ENCODE measurements around the gene MARVELD2. TPM values are rescaled to one million over a fixed set of nuclear protein-coding genes. Genes with fewer than 3 reads are reported as not detected.

The MARVELD2 gene
- total RNA-seq, 4 donors from 2014 or later: 0.26 to 7.4 (median 0.70) TPM; not detected in 1

DNA sequence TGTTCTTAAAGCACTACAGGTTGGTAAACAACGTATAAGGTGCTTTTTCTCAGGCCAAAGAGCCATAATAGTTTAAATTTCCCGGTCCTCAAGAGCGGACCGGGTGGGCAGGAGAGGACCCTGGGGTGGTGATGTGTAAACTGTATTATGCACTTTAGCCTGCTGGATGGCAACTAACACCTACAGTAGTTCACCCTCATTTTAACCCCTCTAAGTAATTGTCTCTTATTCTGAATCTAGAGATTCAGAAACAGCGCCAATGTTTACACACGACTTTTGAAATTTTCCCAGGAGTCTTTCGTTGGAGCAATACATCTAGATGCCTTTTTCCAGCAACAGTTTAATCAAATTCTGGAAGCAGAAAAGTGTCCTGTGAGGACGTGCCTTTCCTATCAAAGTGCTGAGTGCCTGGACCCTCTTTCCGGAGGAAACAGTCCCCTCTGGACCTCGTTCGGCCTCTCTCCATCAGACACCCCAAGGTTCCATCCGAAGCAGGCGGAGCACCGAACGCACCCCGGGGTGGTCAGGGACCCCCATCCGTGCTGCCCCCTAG lies 77.0 kb downstream of the MARVELD2 start:
- DNase-seq: no peak
- Histone ChIP-seq H3K4me1 (peaks cover 0 to 5% of the 10 kb centered on the region in 2 donors), H3K4me3 (peak overlapping the region; percentile 19 to 36), H3K27me3 (peaks cover 0 to 9% of the 10 kb centered on the region in 2 donors), H3K9me3 (no peaks in the 10 kb centered on the region), H3K27ac (no peak overlapping the region), H3K36me3 (no peaks in the 10 kb centered on the region)
- no peak for TF ChIP-seq POLR2A (IDR thresholded peaks at IDR 0.05)
- TF ChIP-seq, protein P1, sequence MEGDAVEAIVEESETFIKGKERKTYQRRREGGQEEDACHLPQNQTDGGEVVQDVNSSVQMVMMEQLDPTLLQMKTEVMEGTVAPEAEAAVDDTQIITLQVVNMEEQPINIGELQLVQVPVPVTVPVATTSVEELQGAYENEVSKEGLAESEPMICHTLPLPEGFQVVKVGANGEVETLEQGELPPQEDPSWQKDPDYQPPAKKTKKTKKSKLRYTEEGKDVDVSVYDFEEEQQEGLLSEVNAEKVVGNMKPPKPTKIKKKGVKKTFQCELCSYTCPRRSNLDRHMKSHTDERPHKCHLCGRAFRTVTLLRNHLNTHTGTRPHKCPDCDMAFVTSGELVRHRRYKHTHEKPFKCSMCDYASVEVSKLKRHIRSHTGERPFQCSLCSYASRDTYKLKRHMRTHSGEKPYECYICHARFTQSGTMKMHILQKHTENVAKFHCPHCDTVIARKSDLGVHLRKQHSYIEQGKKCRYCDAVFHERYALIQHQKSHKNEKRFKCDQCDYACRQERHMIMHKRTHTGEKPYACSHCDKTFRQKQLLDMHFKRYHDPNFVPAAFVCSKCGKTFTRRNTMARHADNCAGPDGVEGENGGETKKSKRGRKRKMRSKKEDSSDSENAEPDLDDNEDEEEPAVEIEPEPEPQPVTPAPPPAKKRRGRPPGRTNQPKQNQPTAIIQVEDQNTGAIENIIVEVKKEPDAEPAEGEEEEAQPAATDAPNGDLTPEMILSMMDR (IDR thresholded peaks at IDR 0.05): no peak
- intact Hi-C loops (cut with DNase I; ENCODE audit: low total_unique reads): no loop called here

DNA sequence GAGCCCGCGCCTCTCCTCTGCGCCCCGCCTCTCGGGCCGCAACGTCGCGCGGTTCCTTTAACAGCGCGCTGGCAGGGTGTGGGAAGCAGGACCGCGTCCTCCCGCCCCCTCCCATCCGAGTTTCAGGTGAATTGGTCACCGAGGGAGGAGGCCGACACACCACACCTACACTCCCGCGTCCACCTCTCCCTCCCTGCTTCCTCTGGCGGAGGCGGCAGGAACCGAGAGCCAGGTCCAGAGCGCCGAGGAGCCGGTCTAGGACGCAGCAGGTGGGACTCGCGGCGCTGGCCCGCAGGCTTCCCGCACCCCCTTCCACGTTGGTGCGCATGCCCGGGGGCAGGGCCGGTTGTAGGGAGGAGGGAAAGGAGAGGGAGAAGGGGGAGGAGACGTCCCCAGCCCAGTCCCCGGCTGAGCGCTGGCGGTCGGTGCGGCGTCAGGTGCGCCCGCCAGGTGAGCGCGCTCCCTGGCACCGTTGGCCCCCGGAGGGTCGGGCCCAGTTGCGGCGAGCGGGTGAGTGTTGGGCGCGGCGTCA lies 77.5 kb downstream of the MARVELD2 start, which contains the start of gene OCLN:
Gene OCLN, plus strand, starts transcription at position 400 of the 532 bp plus-strand sequence. CDS start 11,455 bp downstream, outside the sequence.
- Histone ChIP-seq H3K36me3 (no peaks in the 10 kb centered on the region), H3K4me1 (peaks cover 0 to 5% of the 10 kb centered on the region in 2 donors), H3K27ac (no peak within 1 kb of the TSS), H3K9me3 (no peaks in the 10 kb centered on the region), H3K27me3 (peaks cover 0 to 9% of the 10 kb centered on the region in 2 donors), H3K4me3 (peak within 1 kb of the TSS; percentile 19 to 36)
- no peak for DNase-seq
- TF ChIP-seq, protein P1 (IDR thresholded peaks at IDR 0.05): no peak
- TF ChIP-seq POLR2A (IDR thresholded peaks at IDR 0.05): peak in 1 of 2 donors; percentile 51
- intact Hi-C loops (cut with DNase I; ENCODE audit: low total_unique reads): no loop called here

DNA sequence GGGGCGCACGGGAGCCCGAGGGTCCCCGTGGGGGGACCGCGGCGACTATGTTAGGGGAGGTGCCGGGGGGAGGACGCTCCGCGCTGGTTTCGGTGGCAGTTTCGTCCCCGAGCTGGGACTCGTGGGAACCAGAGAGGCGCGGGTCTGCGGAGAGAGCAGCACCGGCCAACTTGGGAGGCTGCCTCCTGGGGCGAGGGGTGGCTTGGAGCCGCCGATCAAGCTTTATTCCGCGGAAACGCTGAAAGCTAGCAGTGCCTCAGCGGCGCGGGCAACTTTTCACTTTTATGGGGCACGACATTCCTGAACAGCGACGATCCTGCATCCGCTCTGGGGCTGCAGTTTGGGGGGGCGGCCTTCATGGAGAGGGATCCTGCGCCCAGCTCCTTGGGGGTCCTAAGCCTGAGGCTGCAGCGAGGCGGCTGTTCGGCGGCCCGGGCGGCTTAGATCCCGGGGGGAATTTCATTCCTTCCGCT lies 78.0 kb downstream of the MARVELD2 start:
- DNase-seq: no peak
- Histone ChIP-seq H3K27ac (no peak overlapping the region), H3K4me3 (peak overlapping the region; percentile 19 to 36), H3K4me1 (peaks cover 0 to 5% of the 10 kb centered on the region in 2 donors), H3K27me3 (peaks cover 0 to 9% of the 10 kb centered on the region in 2 donors), H3K9me3 (no peaks in the 10 kb centered on the region), H3K36me3 (no peaks in the 10 kb centered on the region)
- intact Hi-C loops (cut with DNase I; ENCODE audit: low total_unique reads): no loop called here
- TF ChIP-seq, protein P1 (IDR thresholded peaks at IDR 0.05): no peak
- no peak for TF ChIP-seq POLR2A (IDR thresholded peaks at IDR 0.05)

DNA sequence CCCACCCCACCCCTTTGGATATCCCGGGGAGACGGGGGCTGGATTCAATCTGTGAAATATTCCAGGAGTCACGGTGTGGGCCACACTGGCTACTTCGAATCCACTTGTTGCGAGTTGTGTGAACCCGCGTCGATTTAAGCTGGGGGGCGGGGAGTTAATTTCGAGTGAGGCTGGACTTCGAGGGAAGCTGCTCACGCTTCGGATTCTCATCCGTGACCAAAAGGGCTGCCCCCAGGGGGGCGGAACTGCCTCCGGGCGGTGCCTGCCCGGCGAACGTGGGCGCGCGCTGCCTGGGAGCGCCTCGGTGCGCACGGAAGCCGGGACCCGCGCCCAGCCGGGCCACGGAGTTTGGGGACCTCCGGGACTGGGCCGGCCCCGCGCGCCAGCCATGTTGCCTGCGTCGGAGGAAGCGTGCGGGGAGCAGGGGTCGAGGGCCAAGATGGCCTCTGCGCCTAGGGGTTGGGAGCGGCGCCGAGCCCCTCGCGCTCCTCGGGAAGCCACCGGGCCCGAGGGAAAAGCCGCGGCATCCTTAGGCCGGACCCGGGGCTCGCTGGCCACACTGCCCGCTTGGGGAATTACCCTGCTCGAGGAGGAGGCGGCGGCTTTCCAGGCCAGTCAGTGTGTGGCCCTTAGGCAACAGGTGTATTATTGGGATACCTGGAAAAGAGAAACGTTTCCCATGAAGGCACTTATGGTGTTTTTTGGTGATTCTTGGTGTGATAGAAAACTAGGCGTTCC lies 78.6 kb downstream of the MARVELD2 start:
- no peak overlapping the region for H3K27ac ChIP-seq
- H3K9me3 ChIP-seq: no peaks in the 10 kb centered on the region
- H3K36me3 ChIP-seq: no peaks in the 10 kb centered on the region
- peak overlapping the region; percentile 19 to 36 for H3K4me3 ChIP-seq
- intact Hi-C loops (cut with DNase I; ENCODE audit: low total_unique reads): no loop called here
- DNase-seq: no peak
- TF ChIP-seq, protein P1 (IDR thresholded peaks at IDR 0.05): no peak
- TF ChIP-seq POLR2A (IDR thresholded peaks at IDR 0.05): no peak
- H3K4me1 ChIP-seq: peaks cover 0 to 5% of the 10 kb centered on the region in 2 donors
- H3K27me3 ChIP-seq: peaks cover 0 to 9% of the 10 kb centered on the region in 2 donors

Small RNAs within 50 kb of the gene (small RNA-seq; reads per million reads assigned to genes)
- gene RN7SL616P (not detected), gene RPS27P14 (not detected)

Other genes with a start within 250 kb of the MARVELD2 start
- 10 to 100 TPM in 2 of 4 donors, 1 to 10 TPM in 1, under 1 TPM in 1; under 0.01 to 60.3 (median 10.2) TPM for gene CCNB1, start 248.0 kb upstream of the MARVELD2 start, total RNA-seq
- gene CENPH, start 225.5 kb upstream of the MARVELD2 start, total RNA-seq: 10 to 100 TPM in 1 of 4 donors, 1 to 10 TPM in 2, not detected in 1; 1.3 to 12.4 (median 5.3) TPM
- gene CDK7, start 180.2 kb upstream of the MARVELD2 start, total RNA-seq: 10 to 100 TPM in 2 of 4 donors, 1 to 10 TPM in 2; 4.4 to 35.3 (median 11.1) TPM
- gene CCDC125, start 82.3 kb upstream of the MARVELD2 start, total RNA-seq: 1 to 10 TPM; 1.8 to 9.9 (median 6.6) TPM
- gene AK6, start 45.6 kb upstream of the MARVELD2 start, total RNA-seq: 10 to 100 TPM; 23.6 to 36.3 (median 28.2) TPM
- 10 to 100 TPM; 10.9 to 50.5 (median 32.7) TPM for gene TAF9, start 45.6 kb upstream of the MARVELD2 start, total RNA-seq
- gene RAD17, start 45.3 kb upstream of the MARVELD2 start, total RNA-seq: 10 to 100 TPM in 2 of 4 donors, 1 to 10 TPM in 2; 6.1 to 35.1 (median 15.1) TPM
- 10 to 100 TPM in 2 of 4 donors, 1 to 10 TPM in 2; 3.9 to 29.5 (median 7.8) TPM for gene OCLN, start 77.7 kb downstream of the MARVELD2 start, total RNA-seq
- gene GTF2H2C, start 145.1 kb downstream of the MARVELD2 start, total RNA-seq: 10 to 100 TPM in 3 of 4 donors, 1 to 10 TPM in 1; 4.9 to 80.9 (median 26.6) TPM

Measured in uterus (tissue), 4 donors.